Ishikawa (cell line): Measurements from ENCODE around the gene EP300.

Experiments
- CEBPB ChIP-seq: IDR thresholded peaks from 2 replicates; pipeline ENCODE4 v1.6.1; 2012
- CREB1 ChIP-seq: IDR thresholded peaks from 2 replicates; pipeline ENCODE4 v1.6.1; 2012; ENCODE audit warnings: low read depth
- EGR1 ChIP-seq: IDR thresholded peaks from 2 replicates; pipeline ENCODE4 v1.6.1; 2012
- EP300 ChIP-seq: IDR thresholded peaks from 2 replicates; pipeline ENCODE4 v1.6.1; 2012; ENCODE audit warnings: borderline replicate concordance
- FOXM1 ChIP-seq: IDR thresholded peaks from 2 replicates; pipeline ENCODE4 v1.6.1; 2012; ENCODE audit warnings: low read depth, borderline replicate concordance
- MAX ChIP-seq: IDR thresholded peaks from 2 replicates; pipeline ENCODE4 v1.6.1; 2012
- NFIC ChIP-seq: IDR thresholded peaks from 2 replicates; pipeline ENCODE4 v1.6.1; 2012
- RAD21 ChIP-seq: IDR thresholded peaks from 2 replicates; pipeline ENCODE4 v1.6.1; 2012; ENCODE audit warnings: low read depth
- REST ChIP-seq: IDR thresholded peaks from 2 replicates; pipeline ENCODE4 v1.6.1; 2012; ENCODE audit warnings: low read depth, mild to moderate bottlenecking
- TAF1 ChIP-seq: IDR thresholded peaks from 2 replicates; pipeline ENCODE4 v1.6.1; 2012; ENCODE audit warnings: low read depth, mild to moderate bottlenecking
- USF1 ChIP-seq: IDR thresholded peaks from 2 replicates; pipeline ENCODE4 v1.6.1; 2012
- YY1 ChIP-seq: IDR thresholded peaks from 2 replicates; pipeline ENCODE4 v1.6.1; 2012; ENCODE audit warnings: low read depth
- ZBTB7A ChIP-seq: IDR thresholded peaks from 2 replicates; pipeline ENCODE4 v1.6.1; 2012; ENCODE audit warnings: low read depth

GRCh38 chr22:41048791-41049717 is 43.3 kb upstream of the EP300 start:
- TF ChIP-seq ZBTB7A (no peak), TAF1 (no peak), FOXM1 (no peak), MAX (no peak), CEBPB (no peak), EGR1 (no peak), REST (no peak), CREB1 (no peak), EP300 (no peak), YY1 (no peak), NFIC (no peak), RAD21 (no peak), USF1 (no peak)
